GM21737 (cell line): ENCODE measurements around the gene TP53.
"Not testable (repeated sequence)": the region's sequence is repeated elsewhere in the genome, so short reads cannot be mapped to it uniquely, and the experiment has no call there.

Experiments
- ATAC-seq: cut with Tn5 transposase; IDR thresholded peaks from one replicate; pipeline ENCODE4 v1.9.1; 2021; ENCODE audit warnings: mild to moderate bottlenecking, moderate library complexity; ENCODE audit not compliant: unreplicated experiment

The TP53 gene

GRCh38 chr17:7632492-7632894 is 54.8 kb downstream of the TP53 start:
- no peak for ATAC-seq

GRCh38 chr17:7631398-7632380 is 55.6 kb downstream of the TP53 start:
- no peak for ATAC-seq

- ATAC-seq = no peak
These were observed 57.2 kb downstream of the TP53 start, which contains the start of gene SHBG for GRCh38 chr17:7629939-7630571. SHBG (plus strand) TSS chr17:7630135; CDS start chr17:7630173, 38 bp downstream.

- no peak for ATAC-seq
These were observed 59.8 kb downstream of the TP53 start, which contains the start of gene SAT2 for GRCh38 chr17:7627250-7628121. SAT2 (minus strand) TSS chr17:7627821; CDS start chr17:7627635, 186 bp downstream.

GRCh38 chr17:7626956-7627249 is 60.4 kb downstream of the TP53 start:
- ATAC-seq = no peak

GRCh38 chr17:7626307-7626706 is 61.0 kb downstream of the TP53 start:
- no peak for ATAC-seq

- not testable (repeated sequence) for ATAC-seq
These were observed 61.5 kb downstream of the TP53 start for GRCh38 chr17:7625749-7626148.

- no peak for ATAC-seq
These were observed 63.6 kb downstream of the TP53 start for GRCh38 chr17:7623661-7624060.

- no peak for ATAC-seq
These were observed 66.5 kb downstream of the TP53 start for GRCh38 chr17:7620835-7621234.

- ATAC-seq = no peak
These were observed 68.7 kb downstream of the TP53 start for GRCh38 chr17:7618608-7619007.
